C1 segment of cervical spinal cord (tissue), 14 donors: ENCODE results near the gene PRKCA.
"Not testable (repeated sequence)": the region's sequence is repeated elsewhere in the genome, so short reads cannot be mapped to it uniquely, and the experiment has no call there.

ENCODE experiments used
- DNase-seq, 14 donors: peaks; one replicate each; lab custom pipeline; 2025; lab: John Stamatoyannopoulos, UW

The PRKCA gene

GRCh38 chr17:66351033-66351432 lies 48.6 kb downstream of the PRKCA start:
- DNase-seq = peak in 2 of 14 donors; percentile 18 to 21

GRCh38 chr17:66351701-66352100 lies 49.3 kb downstream of the PRKCA start:
- DNase-seq = no peak

- DNase-seq = no peak
Observed at GRCh38 chr17:66353937-66354401, 51.6 kb downstream of the PRKCA start.

- no peak for DNase-seq
Observed at GRCh38 chr17:66354472-66354871, 52.1 kb downstream of the PRKCA start.

- DNase-seq = no peak
Observed at GRCh38 chr17:66354981-66355380, 52.6 kb downstream of the PRKCA start.

- no peak for DNase-seq
Observed at GRCh38 chr17:66355510-66355909, 53.1 kb downstream of the PRKCA start.

GRCh38 chr17:66357037-66357436 lies 54.6 kb downstream of the PRKCA start:
- DNase-seq = peak in 1 of 14 donors; percentile 21

- no peak for DNase-seq
Observed at GRCh38 chr17:66359351-66359750, 56.9 kb downstream of the PRKCA start.

- DNase-seq = not testable (repeated sequence)
Observed at GRCh38 chr17:66360961-66361565, 58.6 kb downstream of the PRKCA start.

GRCh38 chr17:66364508-66364907 lies 62.1 kb downstream of the PRKCA start:
- DNase-seq = no peak

GRCh38 chr17:66364990-66365490 lies 62.6 kb downstream of the PRKCA start:
- no peak for DNase-seq

GRCh38 chr17:66365903-66366302 lies 63.5 kb downstream of the PRKCA start:
- DNase-seq = no peak

GRCh38 chr17:66367107-66367506 lies 64.7 kb downstream of the PRKCA start:
- no peak for DNase-seq

- no peak for DNase-seq
Observed at GRCh38 chr17:66369830-66370229, 67.4 kb downstream of the PRKCA start.

GRCh38 chr17:66371561-66371960 lies 69.1 kb downstream of the PRKCA start:
- no peak for DNase-seq

GRCh38 chr17:66372182-66372581 lies 69.8 kb downstream of the PRKCA start:
- no peak for DNase-seq

GRCh38 chr17:66373079-66373478 lies 70.7 kb downstream of the PRKCA start:
- no peak for DNase-seq

- peak in 9 of 14 donors; percentile 13 to 63 (median 32) for DNase-seq
Observed at GRCh38 chr17:66373944-66374817, 71.8 kb downstream of the PRKCA start.

- no peak for DNase-seq
Observed at GRCh38 chr17:66375121-66375520, 72.7 kb downstream of the PRKCA start.

GRCh38 chr17:66378296-66378695 lies 75.9 kb downstream of the PRKCA start:
- DNase-seq = no peak

- DNase-seq = no peak
Observed at GRCh38 chr17:66379544-66379943, 77.1 kb downstream of the PRKCA start.

GRCh38 chr17:66379996-66380395 lies 77.6 kb downstream of the PRKCA start:
- DNase-seq = no peak
